HG02678 (cell line): ENCODE data around the gene CXCL5.
"Not testable (repeated sequence)": the region's sequence is repeated elsewhere in the genome, so short reads cannot be mapped to it uniquely, and the experiment has no call there.

Experiments used
- ATAC-seq: cut with Tn5 transposase; IDR thresholded peaks from one replicate; pipeline ENCODE4 v1.9.1; 2021; ENCODE audit warnings: mild to moderate bottlenecking, moderate library complexity; ENCODE audit not compliant: unreplicated experiment

CXCL5 gene

GRCh38 chr4:73974352-73974751 is 24.1 kb downstream of the CXCL5 start:
- ATAC-seq = no peak

- no peak for ATAC-seq
These were observed 27.5 kb downstream of the CXCL5 start for GRCh38 chr4:73970945-73971344.

GRCh38 chr4:73970011-73970410 is 28.5 kb downstream of the CXCL5 start:
- ATAC-seq = no peak

- no peak for ATAC-seq
These were observed 30.6 kb downstream of the CXCL5 start for GRCh38 chr4:73967866-73968265.

GRCh38 chr4:73964862-73965611 is 33.4 kb downstream of the CXCL5 start:
- no peak for ATAC-seq

- no peak for ATAC-seq
These were observed 35.8 kb downstream of the CXCL5 start for GRCh38 chr4:73962724-73963123.

GRCh38 chr4:73959041-73959440 is 39.4 kb downstream of the CXCL5 start:
- not testable (repeated sequence) for ATAC-seq

- ATAC-seq = no peak
These were observed 46.1 kb downstream of the CXCL5 start for GRCh38 chr4:73952352-73952751.

- not testable (repeated sequence) for ATAC-seq
These were observed 48.0 kb downstream of the CXCL5 start for GRCh38 chr4:73950376-73950920.

- ATAC-seq = no peak
These were observed 49.3 kb downstream of the CXCL5 start for GRCh38 chr4:73948990-73949706.

- no peak for ATAC-seq
These were observed 50.2 kb downstream of the CXCL5 start for GRCh38 chr4:73948291-73948690.

- no peak for ATAC-seq
These were observed 51.1 kb downstream of the CXCL5 start for GRCh38 chr4:73947239-73947985.

GRCh38 chr4:73945674-73946449 is 52.6 kb downstream of the CXCL5 start:
- ATAC-seq = no peak
